Stimulated activated CD4-positive, alpha-beta T cell treated with anti-CD3 and anti-CD28 coated beads, Interleukin-12 subunit alpha, Interleukin-12 subunit beta, amount 100 ng/mL, for 48 hours (primary cell): ENCODE data around the gene OCA2.
A peak's percentile ranks its signal among the peaks of the same experiment; 100 is the strongest.
"Not testable (repeated sequence)": the region's sequence is repeated elsewhere in the genome, so short reads cannot be mapped to it uniquely, and the experiment has no call there.

Source experiments
- DNase-seq, 3 donors: peaks; one replicate each; pipeline ENCODE4 v3.0.0-alpha.2; 2020; ENCODE audit warnings: low read depth in 2 of 3, low spot score in 1 of 3

OCA2 gene

DNA sequence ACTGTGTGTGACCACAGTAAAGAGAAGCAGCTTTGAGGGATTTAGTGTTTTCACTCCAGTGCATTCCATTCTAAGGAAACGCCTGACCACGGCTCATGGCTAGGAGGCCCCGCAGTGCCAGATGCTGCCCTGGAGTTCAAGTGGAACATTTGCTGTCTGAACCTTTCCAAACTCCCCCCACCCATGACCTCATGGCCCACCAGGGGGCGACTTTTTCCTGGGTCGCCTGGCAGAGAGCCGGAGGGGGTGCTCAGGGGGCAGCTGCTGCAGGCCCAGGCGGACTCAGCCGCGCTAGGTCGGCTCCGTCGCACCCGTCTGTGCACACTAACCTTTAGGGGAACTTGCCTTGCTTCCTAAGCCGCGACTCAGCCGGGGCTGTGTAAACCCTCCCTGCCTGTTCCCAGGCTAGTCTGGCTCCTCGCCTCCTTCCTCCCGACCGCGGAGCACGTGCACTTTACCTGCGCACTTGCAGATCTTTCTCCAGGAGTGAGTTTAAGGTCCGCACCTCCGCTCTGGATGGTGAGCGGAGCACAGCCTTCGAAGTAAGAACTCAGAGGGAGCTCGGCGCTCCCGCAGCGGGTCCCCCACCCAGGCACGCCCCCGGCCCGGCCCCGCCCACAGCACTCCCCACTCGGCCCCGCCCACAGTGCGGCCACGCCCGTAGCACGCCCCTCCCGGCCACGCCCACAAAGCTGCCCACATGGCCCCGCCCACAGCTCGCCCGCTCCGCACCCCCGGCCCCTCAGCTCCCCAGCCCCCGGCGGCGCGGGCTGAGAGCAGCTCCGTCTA lies at the start of gene OCA2:
Gene OCA2 (minus strand): TSS at position 550 of the 789 bp plus-strand sequence. CDS start 17,441 bp downstream, outside the sequence.
- peak in 2 of 3 donors; percentile 28 to 47 for DNase-seq

DNA sequence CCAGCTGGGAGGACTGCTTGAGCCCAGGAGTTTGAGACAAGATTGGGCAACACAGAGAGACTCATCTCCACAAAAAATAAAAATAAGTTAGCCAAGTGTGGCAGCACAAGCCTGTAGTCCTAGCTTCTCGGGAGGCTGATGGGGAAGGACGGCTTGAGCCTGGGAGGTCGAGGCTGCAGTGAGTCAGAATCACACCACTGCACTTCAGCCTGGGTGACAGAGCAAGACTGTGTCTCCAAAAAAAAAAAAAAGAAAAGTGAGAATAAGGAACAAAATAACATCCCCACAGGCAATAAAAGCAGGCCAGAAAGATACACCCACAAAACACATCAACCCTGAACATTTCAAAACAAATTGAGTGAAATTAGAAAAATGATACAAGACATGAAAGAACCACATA lies 48.7 kb upstream of the OCA2 start:
- no peak for DNase-seq

DNA sequence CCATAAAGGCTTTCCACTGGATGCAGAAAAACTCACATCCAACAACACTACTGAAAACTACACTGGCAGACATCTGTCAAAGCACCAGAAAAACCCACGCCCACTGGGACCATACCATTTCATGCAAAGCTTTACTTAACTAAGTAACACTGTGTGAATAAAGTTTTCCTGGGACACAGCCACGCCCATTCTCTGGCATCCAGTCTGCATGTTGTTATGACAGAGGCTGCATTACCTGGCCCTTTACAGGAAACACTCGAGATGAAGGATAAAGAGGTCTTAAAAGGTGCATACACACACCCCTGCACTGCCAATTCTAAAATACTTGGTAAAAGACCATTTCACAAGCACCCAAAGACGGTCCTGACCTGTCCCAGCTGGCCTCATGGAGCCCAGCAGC lies 46.3 kb upstream of the OCA2 start:
- not testable (repeated sequence) for DNase-seq

DNA sequence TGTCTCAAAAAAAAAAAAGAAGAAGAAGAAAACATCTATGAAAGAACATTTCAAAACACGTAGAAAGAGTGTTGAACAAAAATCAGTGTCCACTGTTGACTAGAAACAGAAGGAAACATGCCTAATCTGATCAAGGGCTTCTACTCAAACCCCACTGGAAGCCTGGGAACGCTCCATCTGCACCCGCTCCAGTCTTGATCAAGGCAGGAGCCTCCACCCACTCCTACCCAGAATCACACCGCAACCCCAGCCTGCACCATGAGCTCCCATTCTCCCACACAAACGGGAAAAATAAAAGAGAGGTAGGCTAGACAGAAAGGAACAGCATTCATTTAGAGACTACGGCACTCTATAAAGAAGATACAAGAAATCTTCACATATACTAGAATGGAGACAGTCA lies 40.9 kb upstream of the OCA2 start:
- no peak for DNase-seq

DNA sequence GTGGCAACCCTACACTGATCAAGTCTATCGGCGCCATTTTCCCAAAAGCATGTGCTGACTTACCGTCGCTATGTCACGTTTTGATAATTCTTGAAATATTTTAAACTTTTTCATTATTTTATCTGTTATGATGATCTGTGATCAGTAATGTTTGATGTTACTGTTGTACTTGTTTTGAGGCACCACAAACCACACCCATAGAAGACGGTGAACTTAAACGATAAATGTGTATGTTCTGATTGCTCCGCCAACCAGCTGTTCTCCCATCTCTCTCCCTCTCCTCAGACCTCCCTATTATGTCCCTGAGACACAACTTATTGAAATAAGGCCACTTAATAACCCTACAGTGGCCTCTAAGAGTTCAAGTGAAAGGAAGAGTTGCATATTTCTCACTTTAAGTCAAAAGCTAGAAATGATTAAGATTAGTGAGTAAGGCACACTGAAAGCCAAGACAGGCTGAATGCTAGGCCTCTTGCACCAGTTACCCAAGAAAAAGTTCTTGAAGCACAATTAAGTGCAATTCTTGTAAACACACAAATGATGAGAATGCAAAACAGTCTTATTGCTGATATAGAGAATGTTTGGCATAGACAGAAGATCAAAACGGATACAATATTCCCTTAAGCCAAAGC lies 38.4 kb upstream of the OCA2 start:
- DNase-seq = not testable (repeated sequence)

DNA sequence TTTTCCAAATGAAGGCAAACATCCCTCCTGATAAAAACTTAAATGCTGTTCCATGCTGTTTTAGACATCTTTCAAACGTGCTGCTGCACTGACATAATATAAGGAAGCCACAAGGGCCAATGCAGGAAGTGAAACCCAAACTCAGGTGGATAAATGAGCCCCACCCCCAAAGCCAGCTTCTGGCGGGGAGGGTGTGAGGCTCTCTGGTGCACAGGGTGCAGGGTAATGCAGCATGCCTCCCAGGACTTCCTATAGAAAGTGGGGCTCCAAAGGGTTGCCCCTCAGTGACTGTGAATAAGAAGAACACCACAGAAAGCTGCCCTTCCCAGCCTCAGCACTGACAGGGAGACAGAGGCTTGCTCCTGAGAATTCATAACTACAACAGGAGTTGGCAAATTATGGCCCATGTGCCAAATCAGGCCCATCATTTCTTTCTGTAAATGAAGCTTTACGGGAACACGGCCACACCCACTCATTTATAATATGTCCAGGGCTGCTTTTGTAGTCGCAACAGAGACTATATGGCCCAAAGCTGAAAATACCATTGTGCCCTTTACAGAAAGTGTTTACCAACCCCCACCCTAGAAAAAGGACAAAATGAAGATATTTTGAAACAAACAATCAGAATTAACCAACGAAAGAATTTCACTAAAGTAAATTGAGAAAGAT lies 37.3 kb upstream of the OCA2 start:
- DNase-seq = not testable (repeated sequence)

DNA sequence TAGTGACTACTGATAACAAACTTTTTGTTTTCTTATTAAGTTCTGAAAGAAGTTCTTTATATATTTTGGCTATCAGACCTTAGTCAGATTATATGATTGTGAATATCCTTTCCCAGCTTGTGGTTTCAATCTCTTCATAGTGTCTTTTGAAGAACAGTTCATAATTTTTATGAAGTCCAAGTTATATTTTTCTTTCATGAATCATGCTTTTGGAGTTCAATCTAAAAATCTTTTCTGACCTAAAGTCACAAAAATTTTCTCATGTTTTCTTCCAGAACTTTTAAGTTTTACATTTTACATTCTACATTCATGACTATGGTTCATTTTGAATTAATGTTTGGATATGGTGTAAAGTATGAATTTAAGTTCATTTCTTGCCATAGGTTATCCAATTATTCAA lies 34.2 kb upstream of the OCA2 start:
- no peak for DNase-seq

DNA sequence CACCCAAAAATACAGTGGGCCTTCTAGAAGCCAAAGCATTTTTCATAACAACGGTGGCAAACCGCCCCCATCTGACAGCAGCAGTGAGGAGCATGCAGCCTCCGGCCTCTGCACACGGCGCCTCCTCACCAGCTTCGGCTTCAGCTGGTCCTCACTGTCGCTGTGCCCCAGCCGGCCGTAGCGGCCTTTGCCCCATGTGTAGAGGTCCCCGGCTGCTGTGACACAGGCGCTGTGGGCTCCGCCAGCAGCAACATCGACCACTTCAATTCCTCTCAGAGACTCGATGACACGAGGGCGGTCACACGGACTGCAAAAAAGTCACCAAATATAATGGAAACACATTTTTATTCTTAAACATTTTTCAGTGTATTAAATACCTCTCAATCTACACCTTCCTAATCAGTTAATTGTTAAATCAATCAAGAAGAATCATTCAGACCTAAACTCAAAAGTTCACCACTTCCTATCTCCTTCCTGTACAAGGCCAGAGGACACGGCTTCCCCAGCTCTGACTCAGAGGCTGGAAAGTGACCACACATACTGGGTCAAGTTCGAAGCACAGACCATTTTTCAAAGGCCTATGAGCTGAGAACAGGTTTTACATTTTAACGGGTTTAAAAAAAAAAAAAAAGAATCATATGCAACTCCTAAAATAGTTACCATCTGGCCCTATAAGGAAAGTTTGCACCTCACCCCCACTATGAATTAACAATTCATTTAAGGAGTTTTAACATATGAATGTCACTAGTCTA lies 33.6 kb upstream of the OCA2 start:
- no peak for DNase-seq

DNA sequence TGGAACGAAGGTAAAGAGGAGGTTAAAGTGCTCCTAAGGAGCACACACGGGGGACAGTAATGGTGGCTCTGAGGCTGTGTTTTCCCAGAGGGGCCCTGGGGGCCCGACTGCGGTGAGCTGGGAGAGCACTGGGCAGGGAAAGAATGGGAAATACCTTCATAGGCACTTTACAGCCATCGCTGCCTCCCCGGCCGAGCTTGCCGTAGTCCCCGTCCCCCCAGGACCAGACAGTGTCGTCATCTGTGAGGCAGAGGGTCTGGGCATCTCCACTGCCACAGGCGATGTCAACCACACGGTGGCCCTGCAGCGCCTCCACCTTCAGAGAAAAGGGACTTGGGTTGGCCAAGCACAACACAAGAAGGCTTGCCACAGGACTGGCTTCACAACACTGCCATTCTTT lies 32.8 kb upstream of the OCA2 start:
- DNase-seq = no peak

DNA sequence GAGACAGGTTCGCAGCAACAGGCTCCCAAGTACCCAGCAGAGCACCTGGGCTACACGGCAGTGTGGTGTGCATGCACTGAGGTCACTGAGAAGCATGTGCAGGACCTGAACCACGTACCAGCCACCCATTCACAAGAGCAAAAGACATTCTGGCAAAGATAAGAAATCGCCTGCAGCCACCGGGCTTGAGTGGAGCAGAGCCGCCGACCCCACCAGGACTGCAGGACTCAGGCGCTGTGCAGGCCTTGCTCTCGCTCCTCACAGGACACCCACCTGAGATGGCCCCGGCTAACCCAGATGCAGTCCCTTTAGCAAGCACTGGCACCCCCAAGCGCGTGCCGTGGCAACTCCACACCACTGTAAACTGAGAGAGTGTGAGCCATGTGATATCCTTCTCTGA lies 32.3 kb upstream of the OCA2 start:
- no peak for DNase-seq

DNA sequence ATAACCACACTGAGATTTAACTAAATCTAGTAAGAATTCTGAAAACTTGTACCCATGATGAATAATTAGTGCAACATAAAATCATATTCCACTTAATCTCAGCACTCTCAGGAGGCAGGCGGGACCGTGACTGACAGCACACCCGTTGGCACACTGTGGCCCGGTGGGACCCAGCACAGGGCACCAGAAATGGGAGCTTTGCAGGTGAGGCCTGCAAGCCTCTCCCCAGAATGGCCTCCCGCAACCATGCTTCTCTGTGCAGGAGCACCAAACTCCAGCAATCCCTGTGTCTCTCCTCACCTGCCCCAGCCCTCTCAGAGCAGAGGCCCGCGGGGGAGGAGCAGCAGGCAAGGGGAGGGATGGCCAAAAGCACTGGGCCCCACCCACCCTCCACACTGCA lies 31.5 kb upstream of the OCA2 start:
- no peak for DNase-seq

DNA sequence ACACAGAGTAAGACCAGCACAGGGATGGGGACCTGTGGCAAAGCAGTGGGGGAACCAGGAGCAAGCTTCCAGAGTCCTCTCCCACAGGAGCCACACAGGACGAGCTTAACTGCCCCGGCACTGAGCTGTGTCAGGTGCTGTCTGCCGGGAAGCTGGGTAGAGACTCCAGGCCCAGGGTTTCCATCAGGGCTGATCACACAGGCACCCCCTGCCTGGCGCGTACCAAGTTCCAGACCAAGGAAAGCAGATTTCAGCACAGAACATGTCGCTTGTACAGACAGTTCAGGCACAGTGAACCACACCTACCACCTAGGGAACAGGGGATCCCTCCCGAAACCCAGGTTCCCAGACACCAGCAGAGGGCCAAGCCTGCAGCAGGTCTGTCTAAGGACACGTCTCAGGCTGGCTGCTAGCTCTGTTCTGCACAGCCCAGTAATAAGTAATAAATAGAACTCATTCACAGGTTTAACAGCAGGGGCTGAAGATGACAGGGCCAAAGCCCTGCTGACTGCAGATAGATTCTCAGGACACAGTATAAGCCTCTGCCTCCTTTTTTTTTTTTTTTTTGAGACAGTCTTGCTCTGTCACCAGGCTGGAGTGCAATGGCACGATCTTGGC lies 30.2 kb upstream of the OCA2 start:
- no peak for DNase-seq

DNA sequence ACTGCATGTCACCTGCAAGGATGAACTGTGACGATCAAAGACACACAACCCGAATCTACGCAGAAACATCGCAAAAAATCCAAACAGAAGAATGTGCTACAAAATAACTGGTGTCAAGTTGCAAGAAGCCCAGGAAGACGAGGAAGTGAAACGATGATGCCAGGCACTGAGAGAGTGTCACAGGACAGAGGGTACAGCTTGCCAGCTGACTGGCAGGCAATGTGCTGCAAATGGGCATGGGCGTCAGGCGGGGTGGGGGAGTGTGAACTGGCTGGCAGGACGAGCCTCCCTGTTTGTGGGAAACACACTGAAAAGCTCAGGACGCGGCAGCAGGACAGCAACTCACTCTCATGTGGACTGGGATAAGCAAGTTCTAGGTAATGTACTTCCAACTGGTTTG lies 28.9 kb upstream of the OCA2 start:
- no peak for DNase-seq

DNA sequence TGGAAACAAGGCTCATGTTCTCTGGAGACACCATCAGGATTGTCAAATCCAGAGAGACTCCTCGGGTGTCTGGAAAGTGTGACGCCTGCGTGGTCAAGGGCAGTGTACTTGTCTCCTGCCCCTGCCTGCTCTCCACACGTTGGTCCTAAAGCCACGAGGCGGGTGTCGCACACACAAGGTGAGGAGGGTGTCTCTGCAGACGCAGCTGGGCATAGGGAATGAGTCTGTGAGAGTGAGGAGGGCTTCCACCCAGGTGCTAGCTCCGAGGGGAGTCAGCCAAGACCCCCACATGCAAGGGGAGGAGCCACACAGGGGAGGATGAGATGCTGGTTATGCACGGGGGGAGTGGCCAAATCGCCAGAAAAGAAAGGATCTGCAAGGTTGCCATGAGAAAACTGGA lies 27.9 kb upstream of the OCA2 start:
- no peak for DNase-seq

DNA sequence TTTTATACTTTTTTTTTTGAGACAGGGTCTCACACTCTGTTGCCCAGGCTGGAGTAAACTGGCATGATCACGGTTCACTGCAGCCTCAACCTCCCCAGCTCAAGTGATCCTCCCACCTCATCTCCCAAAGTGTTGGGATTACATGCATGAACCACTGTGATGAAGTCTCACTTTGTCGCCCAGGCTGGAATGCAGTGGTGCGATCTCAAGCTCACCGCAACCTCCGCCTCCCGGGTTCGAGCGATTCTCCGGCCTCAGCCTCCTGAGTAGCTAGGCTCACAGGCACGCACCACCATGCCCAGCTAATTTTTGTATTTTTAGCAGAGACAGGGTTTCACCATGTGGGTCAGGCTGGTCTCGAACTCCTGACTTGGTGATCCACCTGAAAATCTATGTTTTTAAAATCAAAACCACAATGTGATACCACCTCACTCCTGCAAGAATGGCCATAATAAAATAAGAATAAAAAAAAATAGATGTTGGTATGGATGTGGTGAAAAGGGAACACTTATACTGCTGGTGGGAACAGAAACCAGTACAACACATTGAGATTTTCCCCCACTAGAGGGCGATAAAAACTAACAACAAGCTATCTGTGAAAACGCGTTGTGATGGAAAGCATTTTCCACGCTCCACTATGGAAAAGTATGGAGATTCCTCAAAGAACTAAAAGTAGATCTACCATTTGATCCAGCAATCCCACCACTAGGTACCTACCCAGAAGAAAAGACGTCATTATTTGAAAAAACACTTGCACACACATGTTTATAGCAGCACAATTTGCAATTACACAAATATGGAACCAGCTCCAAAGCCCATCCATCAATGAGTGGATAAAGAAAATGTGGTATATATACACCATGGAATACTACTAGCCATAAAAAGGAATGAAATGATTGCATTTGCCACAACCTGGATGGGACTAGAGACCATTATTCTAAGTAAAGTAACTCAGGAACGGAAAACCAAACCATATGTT lies 26.8 kb upstream of the OCA2 start:
- DNase-seq = peak in 1 of 3 donors; percentile 32

DNA sequence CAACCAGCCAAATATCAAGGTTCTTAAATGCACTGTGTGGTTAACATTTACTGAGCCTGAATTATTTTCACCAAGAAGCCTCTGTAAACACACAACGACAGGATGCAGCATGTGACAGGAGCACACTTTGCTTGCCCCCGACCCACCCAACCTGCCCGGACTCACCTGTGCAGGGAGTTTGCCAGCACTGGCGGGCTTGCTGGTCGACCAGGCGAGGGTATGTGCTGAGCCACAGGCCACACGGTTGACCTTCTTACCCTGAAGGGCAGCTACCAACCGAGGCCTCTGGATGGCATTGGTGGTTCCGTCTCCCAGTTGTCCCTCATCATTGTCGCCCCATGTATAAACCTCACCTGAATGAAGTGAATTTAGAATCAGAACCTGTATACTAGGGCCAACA lies 25.7 kb upstream of the OCA2 start:
- DNase-seq = no peak

DNA sequence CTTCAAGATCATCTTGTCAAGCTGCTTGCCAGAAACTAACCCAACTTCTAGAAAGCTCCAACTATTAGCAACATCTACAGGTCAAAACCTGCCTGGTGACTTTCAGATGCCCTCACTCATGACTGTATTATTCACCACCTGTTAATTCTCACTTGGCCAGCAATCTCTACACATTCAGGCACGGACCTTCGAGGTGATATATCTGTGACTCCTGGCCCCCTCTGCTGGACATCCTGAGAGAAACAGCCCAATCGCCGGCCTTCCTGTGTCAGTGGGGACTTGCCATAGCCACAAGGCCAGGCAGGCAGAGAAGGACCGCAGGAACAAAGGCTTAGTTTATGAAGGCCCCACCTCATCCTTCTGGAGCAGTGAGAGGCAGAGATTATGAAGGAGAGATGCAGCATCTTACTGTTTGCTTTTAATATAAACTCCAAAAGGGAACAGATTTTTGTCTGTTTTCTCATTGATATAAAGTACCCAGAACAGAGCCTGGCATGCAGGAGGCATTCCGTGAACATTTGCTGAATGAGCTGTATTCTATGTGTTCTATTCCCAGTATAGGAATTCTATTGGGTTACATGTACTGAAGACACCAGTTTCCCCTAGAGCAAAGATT lies 24.4 kb upstream of the OCA2 start:
- peak; percentile 25 to 34 (median 26) for DNase-seq

DNA sequence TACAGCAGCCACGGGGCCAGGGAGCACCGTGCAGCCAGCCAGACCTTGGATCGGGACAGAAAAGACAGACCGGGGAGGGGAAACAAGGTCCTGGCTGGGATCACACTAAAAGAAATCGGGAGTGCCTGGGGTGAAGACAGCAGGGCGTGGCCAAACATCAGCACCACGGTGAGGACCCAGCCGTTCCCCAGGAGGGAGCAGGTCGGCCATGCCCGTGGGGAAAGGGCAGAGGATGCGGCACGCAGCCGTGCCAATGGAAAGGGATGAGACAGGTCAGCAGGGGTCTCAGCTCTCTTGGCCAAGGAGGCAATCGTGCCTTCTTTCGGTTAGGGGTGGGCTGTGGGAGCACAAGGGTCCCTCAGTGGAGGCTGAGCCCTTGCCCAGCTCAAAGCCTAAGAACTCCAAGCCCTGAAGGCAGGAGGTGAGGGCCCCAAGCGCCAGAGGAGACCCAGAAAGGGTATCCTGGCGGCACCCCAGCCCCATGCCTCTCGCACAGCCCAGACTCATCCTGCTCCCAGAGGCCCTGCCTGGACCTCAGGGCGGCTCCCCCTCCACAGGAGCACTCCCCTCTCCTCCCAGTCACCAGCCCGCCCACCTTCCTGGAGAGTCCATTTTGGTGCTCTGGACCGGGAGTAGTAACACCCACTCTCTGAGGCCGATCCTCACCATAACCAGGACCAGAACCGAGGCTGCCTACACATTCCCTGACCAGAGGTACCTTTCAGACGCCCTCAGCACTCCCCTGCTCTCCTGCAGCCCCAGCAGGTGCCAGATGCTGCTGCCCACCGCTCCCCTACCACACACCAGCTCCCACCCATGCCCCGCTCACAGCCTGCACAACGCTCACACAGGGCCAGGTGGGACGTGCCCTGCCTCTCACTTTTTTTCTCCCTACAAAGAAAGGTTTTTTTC lies 23.2 kb upstream of the OCA2 start:
- DNase-seq = no peak
